HG03135 (cell line): ENCODE data around the gene THBS1.

ENCODE experiments used
- ATAC-seq: cut with Tn5 transposase; IDR thresholded peaks from one replicate; pipeline ENCODE4 v1.9.1; 2021; ENCODE audit warnings: mild to moderate bottlenecking, moderate library complexity; ENCODE audit not compliant: unreplicated experiment

The THBS1 gene

GRCh38 chr15:39587731-39588530 lies 7.1 kb downstream of the THBS1 start:
- ATAC-seq = no peak

GRCh38 chr15:39588531-39589192 lies 7.8 kb downstream of the THBS1 start:
- ATAC-seq = no peak

GRCh38 chr15:39589193-39589814 lies 8.4 kb downstream of the THBS1 start:
- ATAC-seq = no peak

- ATAC-seq = no peak
These were observed 9.2 kb downstream of the THBS1 start for GRCh38 chr15:39589815-39590644.

GRCh38 chr15:39591141-39591895 lies 10.4 kb downstream of the THBS1 start:
- no peak for ATAC-seq

GRCh38 chr15:39591896-39592315 lies 11.0 kb downstream of the THBS1 start:
- ATAC-seq = no peak

- ATAC-seq = no peak
These were observed 11.6 kb downstream of the THBS1 start for GRCh38 chr15:39592500-39592899.

- ATAC-seq = no peak
These were observed 12.3 kb downstream of the THBS1 start for GRCh38 chr15:39593071-39593655.

- no peak for ATAC-seq
These were observed 13.0 kb downstream of the THBS1 start for GRCh38 chr15:39593656-39594445.

- no peak for ATAC-seq
These were observed 13.8 kb downstream of the THBS1 start for GRCh38 chr15:39594446-39595337.

- no peak for ATAC-seq
These were observed 14.7 kb downstream of the THBS1 start for GRCh38 chr15:39595338-39596221.

- no peak for ATAC-seq
These were observed 15.6 kb downstream of the THBS1 start for GRCh38 chr15:39596358-39597051.

GRCh38 chr15:39597336-39597735 lies 16.5 kb downstream of the THBS1 start:
- no peak for ATAC-seq

- ATAC-seq = no peak
These were observed 16.9 kb downstream of the THBS1 start for GRCh38 chr15:39597751-39598185.

GRCh38 chr15:39598186-39598850 lies 17.4 kb downstream of the THBS1 start:
- ATAC-seq = no peak
